Stimulated activated CD4-positive, alpha-beta T cell treated with anti-CD3 and anti-CD28 coated beads, Interleukin-15, amount 100 ng/mL, for 48 hours (primary cell): ENCODE measurements around the gene PHF24.
A peak's percentile ranks its signal among the peaks of the same experiment; 100 is the strongest.

Experiments used
- DNase-seq, 2 donors: peaks; one replicate each; pipeline ENCODE4 v3.0.0-alpha.2; 2020; ENCODE audit warnings: low read depth in 2 of 2

PHF24 gene

DNA sequence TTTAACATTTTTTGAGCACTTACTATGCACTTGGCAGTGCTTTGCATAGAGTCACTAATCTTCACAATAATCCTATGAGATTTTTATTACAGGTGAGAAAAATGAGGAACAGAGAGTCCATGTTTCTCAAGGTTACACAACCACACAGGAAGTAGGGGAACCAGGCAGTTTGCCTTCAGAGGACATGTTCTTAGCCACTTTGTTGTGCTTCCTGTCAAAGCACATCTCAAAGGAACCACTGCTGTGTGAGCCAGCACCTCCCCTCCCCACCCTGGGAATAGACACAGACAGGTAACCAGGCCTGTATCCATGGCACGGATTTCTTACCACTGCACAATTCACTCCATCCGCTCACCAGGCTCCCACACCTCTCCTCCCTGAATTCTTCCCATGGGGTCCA is 25.1 kb downstream of the PHF24 start:
- DNase-seq, result no peak

- DNase-seq, result no peak
Measured at GRCh38 chr9:34984049-34984448, 26.0 kb downstream of the PHF24 start.

GRCh38 chr9:34985311-34985899 is 27.3 kb downstream of the PHF24 start:
- DNase-seq, result no peak

GRCh38 chr9:34986540-34987047 is 28.5 kb downstream of the PHF24 start:
- DNase-seq, result no peak

- no peak for DNase-seq
Measured at GRCh38 chr9:34987160-34987901, 29.2 kb downstream of the PHF24 start.

- peak in 1 of 2 donors; percentile 54 for DNase-seq
Measured at GRCh38 chr9:34988218-34989002, 30.3 kb downstream of the PHF24 start.

DNA sequence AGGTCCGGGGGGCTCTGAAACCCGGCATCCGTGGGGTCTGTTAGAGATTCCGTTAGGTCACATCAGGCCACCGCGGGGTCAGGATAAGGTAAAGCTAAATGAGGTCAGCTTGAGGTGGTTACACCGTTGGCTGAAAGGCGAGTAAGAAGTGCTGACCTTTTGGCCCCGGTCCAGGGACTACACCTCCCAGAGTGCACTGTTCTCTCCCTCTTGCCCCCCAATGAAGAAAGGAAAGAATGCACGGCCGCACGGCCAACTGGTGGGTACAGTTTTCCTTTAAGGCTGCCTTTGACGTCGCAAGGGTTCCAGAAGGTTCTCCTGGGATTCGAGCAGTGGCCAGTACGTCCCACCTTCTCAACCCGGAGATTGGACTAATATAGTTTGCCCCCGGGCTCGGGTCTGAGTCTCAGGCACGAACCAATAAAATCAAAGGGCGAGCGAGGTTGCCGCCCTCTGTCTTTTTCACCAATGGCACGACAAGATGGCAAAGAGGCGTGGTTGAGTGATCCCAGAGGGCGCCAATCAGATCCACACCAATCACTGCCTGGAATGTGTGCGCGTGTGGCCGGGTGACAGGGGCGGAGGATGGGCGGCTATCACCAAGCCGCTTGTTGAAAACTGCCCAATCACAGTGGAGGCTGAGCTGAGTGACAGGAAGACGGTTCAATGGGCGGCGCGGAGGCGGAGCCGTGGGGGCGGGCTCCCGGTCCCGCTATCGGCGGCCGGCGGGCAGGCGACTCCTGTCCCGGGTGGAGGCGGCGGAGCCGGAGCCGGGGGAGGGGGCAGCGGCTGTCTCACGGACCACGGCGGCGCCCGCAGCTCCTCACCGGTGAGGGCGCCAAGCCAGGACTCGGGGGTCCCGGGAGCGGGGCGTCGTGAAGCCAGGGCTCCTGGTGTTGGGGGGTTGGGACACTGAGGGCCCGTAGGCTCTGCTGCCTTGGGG is 31.2 kb downstream of the PHF24 start, which contains the start of gene DNAJB5:
Gene DNAJB5 (plus strand): TSS at position 743 of the 943 bp plus-strand sequence. CDS start 886 bp downstream, outside the sequence.
- DNase-seq, result peak; percentile 95

DNA sequence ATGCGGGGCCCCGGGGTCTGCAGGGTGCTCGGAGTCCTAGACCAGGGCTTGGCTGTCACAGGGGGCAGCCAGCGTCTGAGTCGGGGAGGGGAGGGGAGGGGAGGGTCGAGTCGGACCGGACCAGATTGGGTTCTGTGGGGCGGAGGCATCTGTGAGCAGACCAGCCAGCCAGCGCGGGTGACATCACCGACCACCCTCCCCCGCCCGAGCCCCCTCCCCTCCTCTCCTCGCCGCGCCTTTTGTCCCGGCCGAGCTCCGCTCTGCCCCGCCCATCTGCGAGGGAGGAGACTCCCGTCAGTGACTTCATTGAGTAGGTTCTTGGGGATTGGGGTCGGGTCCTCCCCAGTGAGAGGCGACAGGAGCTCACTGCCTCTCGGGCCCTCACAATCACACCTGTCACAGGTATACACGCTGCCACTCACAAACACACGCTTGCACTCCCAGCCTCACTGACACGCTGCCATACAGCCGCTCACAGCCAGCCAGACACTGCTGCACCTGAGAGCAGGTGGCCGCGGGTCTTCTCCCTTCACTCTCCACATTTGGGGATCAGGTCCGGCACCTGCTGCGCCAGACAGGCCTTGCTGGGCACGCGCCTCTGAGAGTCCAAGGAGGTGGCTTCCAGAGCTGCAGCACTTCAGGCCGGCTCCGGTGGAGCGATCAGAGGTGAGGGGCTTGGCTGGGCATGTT is 32.0 kb downstream of the PHF24 start:
- DNase-seq, result no peak

DNA sequence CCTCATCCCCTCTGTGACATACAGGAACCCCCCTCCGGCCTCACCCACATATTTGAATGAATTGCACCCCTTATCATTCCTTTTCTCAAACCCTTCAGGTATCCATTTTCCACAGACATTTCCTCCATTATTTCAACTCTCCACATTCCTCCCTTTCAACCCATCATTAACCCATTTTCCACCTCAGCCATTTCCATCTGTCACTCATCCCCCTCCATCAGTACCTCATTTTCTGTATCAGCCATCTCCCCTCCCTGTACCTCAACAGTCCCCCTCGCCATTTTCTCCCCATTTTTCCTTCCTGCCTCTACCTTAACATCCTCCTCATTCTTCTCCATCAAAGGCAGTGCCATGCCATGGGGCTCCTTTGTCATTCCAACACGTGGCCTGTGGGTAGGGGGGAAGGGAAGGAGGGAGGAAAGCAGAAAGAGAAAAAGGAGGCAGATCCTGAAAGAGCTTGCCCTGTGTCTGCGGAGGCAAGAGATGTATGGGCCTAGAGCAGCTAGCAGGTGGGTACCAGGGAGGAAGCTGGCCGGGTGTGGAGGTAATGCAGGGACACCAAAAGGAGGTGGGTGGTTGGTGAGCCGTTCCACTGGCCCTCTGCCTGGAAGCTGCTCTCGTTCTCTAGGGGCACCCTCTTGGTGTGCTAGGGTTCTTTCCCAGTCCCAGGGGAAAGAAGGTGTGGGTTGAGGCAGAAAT is 33.0 kb downstream of the PHF24 start:
- DNase-seq, result no peak

GRCh38 chr9:34991607-34992375 is 33.7 kb downstream of the PHF24 start:
- no peak for DNase-seq

DNA sequence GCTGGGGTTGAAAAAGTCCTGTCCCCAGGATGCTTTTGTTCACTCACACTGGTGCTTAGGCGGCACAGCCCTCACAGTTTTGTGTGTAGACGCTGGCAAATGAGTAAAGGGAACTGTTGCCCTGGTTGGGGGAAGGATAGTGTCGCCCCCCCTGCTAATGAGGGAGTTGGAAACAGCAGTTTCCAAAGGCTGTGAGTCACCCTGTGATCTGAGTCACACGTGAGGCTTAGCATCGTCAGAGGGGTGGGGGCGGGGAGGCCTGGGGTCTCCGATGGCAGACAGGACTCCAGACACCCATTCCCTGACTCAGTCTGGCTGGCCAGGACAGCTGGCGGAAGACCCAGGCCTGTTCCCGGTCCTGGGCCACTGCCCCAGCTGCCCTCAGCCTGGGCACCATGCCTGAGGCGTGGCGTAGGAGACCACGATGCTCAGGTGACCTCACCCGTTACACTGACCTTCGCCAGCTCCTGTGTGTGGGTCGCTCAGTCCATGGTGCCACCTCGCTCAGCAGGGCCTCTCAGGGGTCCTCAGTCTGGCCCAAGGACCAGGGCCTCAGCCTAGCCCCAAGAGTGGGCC is 34.4 kb downstream of the PHF24 start:
- DNase-seq, result peak in 1 of 2 donors; percentile 64

DNA sequence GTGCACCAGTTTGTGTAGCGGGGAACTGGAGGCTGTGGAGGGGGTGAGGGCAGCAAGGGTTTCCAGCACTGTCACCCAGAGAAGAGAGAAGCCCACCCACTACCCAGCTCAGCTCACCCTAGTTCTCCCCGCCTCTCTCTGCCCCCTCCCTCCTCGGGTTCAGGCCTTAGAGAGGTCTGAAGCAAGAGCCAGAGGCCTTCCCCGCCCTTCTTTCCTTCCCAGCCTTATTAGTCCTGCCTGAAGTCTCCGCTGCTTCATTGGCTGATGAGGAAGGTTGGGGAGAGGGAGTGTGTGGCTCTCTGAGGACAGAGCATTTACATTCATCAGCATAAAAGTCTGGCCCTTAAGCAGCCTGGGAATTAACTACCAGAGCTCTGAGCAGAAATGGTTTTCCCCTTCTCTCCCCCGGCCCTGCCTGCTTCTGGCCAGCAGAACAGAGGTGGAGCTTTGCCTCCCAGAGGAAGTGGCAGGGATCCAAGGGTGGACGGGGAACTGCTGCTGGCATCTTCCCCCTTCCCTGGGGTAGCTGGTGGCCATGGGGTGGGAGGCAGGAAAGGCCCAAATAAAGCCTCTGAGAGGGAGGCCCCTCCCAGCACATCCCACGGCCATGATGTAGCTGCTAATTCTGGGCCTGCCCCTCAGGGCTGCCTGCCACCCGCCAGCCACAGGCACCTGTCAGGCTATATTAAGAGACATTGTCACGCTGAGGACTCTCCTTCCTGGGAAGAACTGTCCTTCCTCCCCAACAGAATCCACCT is 35.6 kb downstream of the PHF24 start:
- DNase-seq, result no peak

GRCh38 chr9:34994260-34994899 is 36.3 kb downstream of the PHF24 start:
- no peak for DNase-seq

DNA sequence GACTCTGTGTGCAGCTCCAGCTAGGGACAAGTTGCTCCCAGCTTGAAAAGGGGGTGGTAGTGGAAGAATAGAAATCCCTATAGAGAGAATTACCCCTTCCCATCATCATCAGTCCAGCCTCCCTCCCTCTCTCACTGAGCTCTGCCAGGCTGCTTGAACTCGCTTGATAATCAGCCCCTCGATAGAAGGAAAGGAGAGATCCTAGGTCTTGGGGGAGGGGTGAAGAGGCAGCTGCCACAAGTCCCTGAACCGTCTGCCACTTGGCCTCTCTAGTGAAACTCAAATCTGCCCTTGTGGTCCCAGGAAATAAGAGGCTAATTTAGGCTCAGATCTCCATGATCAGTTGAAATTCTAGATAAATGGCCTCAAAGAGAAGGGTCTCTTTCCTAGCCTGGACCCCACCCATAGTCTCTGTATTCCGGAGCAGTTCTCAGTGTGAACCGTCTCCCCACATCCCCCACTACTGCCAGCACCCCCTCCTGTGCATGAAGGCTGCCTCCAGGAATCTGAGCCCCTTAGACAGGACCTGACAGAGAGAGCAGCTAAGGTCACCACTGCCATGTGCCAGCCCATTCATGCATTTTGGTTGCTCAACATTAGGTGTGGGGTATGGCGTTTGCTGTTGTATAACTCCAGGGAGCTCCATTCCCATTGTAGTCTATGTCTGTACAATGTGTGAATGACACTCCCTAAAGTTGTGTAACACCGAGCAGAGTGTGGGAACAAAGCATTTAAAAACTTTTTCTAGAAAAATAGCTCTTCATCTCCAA is 37.0 kb downstream of the PHF24 start:
- no peak for DNase-seq

GRCh38 chr9:34995670-34996060 is 37.6 kb downstream of the PHF24 start:
- no peak for DNase-seq

DNA sequence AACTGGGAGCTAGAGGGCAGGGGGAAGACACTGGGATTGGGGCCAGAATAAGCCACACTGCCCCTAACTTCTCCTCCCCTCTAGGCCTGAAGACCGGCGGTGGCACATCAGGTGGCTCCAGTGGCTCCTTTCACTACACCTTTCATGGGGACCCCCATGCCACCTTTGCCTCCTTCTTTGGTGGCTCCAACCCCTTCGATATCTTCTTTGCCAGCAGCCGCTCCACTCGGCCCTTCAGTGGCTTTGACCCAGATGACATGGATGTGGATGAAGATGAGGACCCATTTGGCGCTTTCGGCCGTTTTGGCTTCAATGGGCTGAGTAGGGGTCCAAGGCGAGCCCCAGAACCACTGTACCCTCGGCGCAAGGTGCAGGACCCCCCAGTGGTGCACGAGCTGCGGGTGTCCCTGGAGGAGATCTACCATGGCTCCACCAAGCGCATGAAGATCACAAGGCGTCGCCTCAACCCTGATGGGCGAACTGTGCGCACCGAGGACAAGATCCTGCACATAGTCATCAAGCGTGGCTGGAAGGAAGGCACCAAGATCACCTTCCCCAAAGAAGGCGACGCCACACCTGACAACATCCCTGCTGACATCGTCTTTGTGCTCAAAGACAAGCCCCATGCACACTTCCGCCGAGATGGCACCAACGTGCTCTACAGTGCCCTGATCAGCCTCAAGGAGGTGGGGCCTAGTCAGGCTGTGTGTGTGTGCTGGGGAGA is 38.3 kb downstream of the PHF24 start:
- no peak for DNase-seq
